GM21526 (cell line): ENCODE results near the gene LRRTM1.

Experiments
- ATAC-seq: cut with Tn5 transposase; IDR thresholded peaks from one replicate; pipeline ENCODE4 v1.9.1; 2021; ENCODE audit warnings: moderate library complexity; ENCODE audit not compliant: unreplicated experiment, low FRiP score

LRRTM1 gene

GRCh38 chr2:80252294-80252986 is 52.1 kb downstream of the LRRTM1 start:
- ATAC-seq, result no peak
